ENCODE measurements around the gene CCT6A. TPM values are rescaled to one million over a fixed set of nuclear protein-coding genes. Genes with fewer than 3 reads are reported as not detected.

The CCT6A gene, protein sequence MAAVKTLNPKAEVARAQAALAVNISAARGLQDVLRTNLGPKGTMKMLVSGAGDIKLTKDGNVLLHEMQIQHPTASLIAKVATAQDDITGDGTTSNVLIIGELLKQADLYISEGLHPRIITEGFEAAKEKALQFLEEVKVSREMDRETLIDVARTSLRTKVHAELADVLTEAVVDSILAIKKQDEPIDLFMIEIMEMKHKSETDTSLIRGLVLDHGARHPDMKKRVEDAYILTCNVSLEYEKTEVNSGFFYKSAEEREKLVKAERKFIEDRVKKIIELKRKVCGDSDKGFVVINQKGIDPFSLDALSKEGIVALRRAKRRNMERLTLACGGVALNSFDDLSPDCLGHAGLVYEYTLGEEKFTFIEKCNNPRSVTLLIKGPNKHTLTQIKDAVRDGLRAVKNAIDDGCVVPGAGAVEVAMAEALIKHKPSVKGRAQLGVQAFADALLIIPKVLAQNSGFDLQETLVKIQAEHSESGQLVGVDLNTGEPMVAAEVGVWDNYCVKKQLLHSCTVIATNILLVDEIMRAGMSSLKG
- total RNA-seq: 71.3 and 79.0 TPM in 2 replicates
- total RNA-seq (2013): 89.9 TPM
- polyA plus RNA-seq: 40.3 and 55.3 TPM in 2 replicates
- 36.9 and 38.1 TPM in 2 replicates for polyA minus RNA-seq

DNA sequence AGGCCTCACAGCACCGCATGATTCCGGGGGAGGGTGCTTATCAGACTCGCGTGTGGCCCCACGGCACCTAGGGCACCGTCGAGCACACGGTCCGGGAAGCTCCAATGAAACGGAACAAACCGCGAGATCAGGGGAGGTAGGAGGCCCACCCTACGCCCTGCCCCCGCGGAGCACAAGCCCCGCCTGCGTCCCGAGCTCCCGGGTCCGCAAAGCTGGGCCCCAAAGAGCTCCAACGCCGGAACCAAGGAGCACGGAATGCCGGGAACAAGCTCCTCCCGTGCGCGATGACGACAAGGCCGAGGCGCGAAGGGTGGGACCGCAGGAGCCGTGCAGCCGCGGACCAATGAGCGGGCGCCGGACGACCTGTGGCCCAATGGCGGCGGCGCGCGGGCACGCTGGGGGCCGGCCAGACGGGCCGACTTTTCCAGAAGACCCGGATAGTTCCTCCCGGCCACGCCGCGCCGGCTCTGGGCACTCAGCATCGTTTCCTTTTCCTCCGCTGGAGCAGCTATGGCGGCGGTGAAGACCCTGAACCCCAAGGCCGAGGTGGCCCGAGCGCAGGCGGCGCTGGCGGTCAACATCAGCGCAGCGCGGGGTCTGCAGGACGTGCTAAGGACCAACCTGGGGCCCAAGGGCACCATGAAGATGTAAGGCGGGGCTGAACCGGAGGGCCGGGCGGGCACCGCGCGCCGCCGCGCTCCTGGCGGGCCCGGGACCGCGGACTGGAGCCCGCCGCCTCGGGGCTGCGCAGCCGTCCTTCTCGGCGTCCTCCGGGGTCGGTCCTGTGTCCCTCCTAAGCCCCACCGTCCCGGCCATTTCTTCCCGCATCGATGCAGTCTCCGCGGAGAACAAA is at the start of gene CCT6A, which contains the start of gene PSPH:
TSS of gene CCT6A (plus strand) at position 427 of the 853 bp plus-strand sequence. CDS start at position 511, 84 bp downstream.
TSS of gene PSPH (minus strand) at position 106 of the 853 bp plus-strand sequence. CDS start 30,232 bp downstream, outside the sequence.
- Histone ChIP-seq H3K4me1 (ENCODE audit: control insufficient read depth in 2 of 2, insufficient read depth in 2 of 2, low read length in 2 of 2) (peaks cover 17 to 25% of the 10 kb centered on the region in 2 donors), H2AFZ (ENCODE audit: insufficient read depth, low read depth, low read length, poor library complexity, severe bottlenecking) (peak within 1 kb of the TSS; percentile 84), H3K9ac (ENCODE audit: low read length) (peak within 1 kb of the TSS; percentile 75), H3K4me3 (ENCODE audit: control extremely low read depth in 1 of 5, extremely low read depth in 1 of 5, insufficient read depth in 1 of 5, low read depth in 2 of 5, low read length in 4 of 5) (peak within 1 kb of the TSS; percentile 65 to 90 (median 75)), H3K79me2 (ENCODE audit: control insufficient read depth, insufficient read depth, low read length) (peaks cover 21% of the 10 kb centered on the region), H3K27me3 (replicated peaks in 1 of 4; ENCODE audit: control extremely low read depth in 1 of 4, control insufficient read depth in 3 of 4, insufficient read depth in 4 of 4, low read length in 3 of 4) (no peaks in the 10 kb centered on the region), H3K27ac (ENCODE audit: low read length in 2 of 2) (peak within 1 kb of the TSS; percentile 72 to 78), H3K9me3 (ENCODE audit: control extremely low read depth in 1 of 3, control insufficient read depth in 2 of 3, insufficient read depth in 1 of 3, low read length in 2 of 3) (no peaks in the 10 kb centered on the region), H4K20me1 (ENCODE audit: control insufficient read depth, insufficient read depth, low read length, poor library complexity, severe bottlenecking) (no peaks in the 10 kb centered on the region), H3K36me3 (replicated peaks in 1 of 2; ENCODE audit: control extremely low read depth in 1 of 2, control insufficient read depth in 1 of 2, extremely low read depth in 1 of 2, insufficient read depth in 2 of 2, low read length in 1 of 2) (peaks cover 3 to 26% of the 10 kb centered on the region in 2 experiments), H3K4me2 (replicated peaks; ENCODE audit: low read depth, low read length, poor library complexity, severe bottlenecking) (peak within 1 kb of the TSS; percentile 82)
- peak; percentile 91 for DNase-seq
- no peaks in the 10 kb centered on the region for H3K27me3 Mint-ChIP-seq
- under 1% methylated on average over 97 of the region's 97 CpGs for WGBS (ENCODE audit: insufficient coverage)
- ATAC-seq (ENCODE audit: low read depth): peak; percentile 93
- intact Hi-C loops (cut with micrococcal nuclease): loop anchor here (1.0 to 5.0 kb wide), 7 partner anchors 13 to 518 kb away; partner anchors contain the start of genes CHCHD2, MRPS17, NIPSNAP2 and SUMF2
- CTCF ChIA-PET: interaction anchor here (0.9 to 1.8 kb wide), 4 partner anchors 13 to 87 kb away, joined by 3 to 17 read pairs (median 5); partner anchors contain the start of gene SUMF2
- POLR2A ChIA-PET: interaction anchor here (0.6 to 1.9 kb wide), 5 partner anchors 11 to 686 kb away, joined by 3 to 25 read pairs (median 3); partner anchors contain the start of gene SUMF2
- no peaks in the 10 kb centered on the region for H3K9me3 Mint-ChIP-seq (ENCODE audit: insufficient read depth)
- H3K27ac Mint-ChIP-seq: peak within 1 kb of the TSS; percentile 94
- no peak for TF ChIP-seq EZH2 (IDR thresholded peaks at IDR 0.05; ENCODE audit: borderline replicate concordance, insufficient read depth, low read depth, low read length, poor library complexity, severe bottlenecking)
- TF ChIP-seq, protein P1, sequence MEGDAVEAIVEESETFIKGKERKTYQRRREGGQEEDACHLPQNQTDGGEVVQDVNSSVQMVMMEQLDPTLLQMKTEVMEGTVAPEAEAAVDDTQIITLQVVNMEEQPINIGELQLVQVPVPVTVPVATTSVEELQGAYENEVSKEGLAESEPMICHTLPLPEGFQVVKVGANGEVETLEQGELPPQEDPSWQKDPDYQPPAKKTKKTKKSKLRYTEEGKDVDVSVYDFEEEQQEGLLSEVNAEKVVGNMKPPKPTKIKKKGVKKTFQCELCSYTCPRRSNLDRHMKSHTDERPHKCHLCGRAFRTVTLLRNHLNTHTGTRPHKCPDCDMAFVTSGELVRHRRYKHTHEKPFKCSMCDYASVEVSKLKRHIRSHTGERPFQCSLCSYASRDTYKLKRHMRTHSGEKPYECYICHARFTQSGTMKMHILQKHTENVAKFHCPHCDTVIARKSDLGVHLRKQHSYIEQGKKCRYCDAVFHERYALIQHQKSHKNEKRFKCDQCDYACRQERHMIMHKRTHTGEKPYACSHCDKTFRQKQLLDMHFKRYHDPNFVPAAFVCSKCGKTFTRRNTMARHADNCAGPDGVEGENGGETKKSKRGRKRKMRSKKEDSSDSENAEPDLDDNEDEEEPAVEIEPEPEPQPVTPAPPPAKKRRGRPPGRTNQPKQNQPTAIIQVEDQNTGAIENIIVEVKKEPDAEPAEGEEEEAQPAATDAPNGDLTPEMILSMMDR (IDR thresholded peaks at IDR 0.05): no peak
- H3K4me3 Mint-ChIP-seq: peak within 1 kb of the TSS; percentile 96
- peaks cover 30% of the 10 kb centered on the region for H3K4me1 Mint-ChIP-seq

All from B cell (primary cell).